ENCODE data around the gene ARHGEF33.

DNA sequence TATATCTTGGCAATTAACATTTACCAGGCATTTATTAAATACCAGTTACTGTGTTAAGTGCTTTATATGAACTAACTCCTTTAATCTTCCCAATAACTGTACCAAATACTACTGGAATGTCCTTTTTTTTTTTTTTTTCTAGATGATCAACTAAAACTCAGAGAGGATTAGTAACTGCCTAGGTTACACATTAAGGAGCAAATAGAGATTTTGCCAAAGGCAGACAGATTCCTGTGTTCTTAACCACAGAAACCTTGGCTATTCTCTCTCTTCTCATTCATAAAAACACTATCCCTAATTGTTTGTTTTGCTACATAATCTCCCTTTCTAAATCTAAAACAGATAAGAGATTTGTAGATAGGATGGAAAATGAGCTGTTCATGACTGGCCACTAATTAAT, 27.2 kb upstream of the ARHGEF33 start:
- TF ChIP-seq EZH2phosphoT487 (IDR thresholded peaks at IDR 0.05; ENCODE audit: insufficient read depth, low read depth) (no peak), EZH2 (IDR thresholded peaks at IDR 0.05; ENCODE audit: insufficient read depth, poor library complexity, severe bottlenecking) (no peak)

All from GM23248 (cell line).